Keratinocyte (primary cell): ENCODE data around the gene SLC25A42. TPM values are rescaled to one million over a fixed set of nuclear protein-coding genes. Genes with fewer than 3 reads are reported as not detected.

Experiments
- DNase-seq: peaks from one replicate; pipeline ENCODE4 v3.0.0-alpha.2; 2011; ENCODE audit warnings: low read depth, missing footprints, low spot score
- FAIRE-seq: peaks from 2 replicates; lab custom pipeline; 2011; peaks lifted over from hg19 to GRCh38; lab: Jason Lieb, UNC
- H2AFZ ChIP-seq: 2 replicates; pipeline ENCODE4 v1.6.0; 2012; ENCODE audit warnings: low read length, control low read depth, inconsistent platforms; ENCODE audit not compliant: control insufficient read depth
- H3K27ac ChIP-seq: 2 replicates; pipeline ENCODE4 v1.5.1; 2011; ENCODE audit warnings: low read length; ENCODE audit not compliant: control insufficient read depth, insufficient read depth
- H3K27me3 ChIP-seq: 3 replicates; pipeline ENCODE4 v1.6.0; 2011; ENCODE audit warnings: low read length; ENCODE audit not compliant: control insufficient read depth, insufficient read depth; ENCODE audit errors: extremely low read depth
- H3K36me3 ChIP-seq, 2 experiments: 2 replicates in 1 of 2; 3 replicates in 1 of 2; pipeline ENCODE4 v1.5.1; 2011; ENCODE audit warnings: low read length in 2 of 2, mild to moderate bottlenecking in 1 of 2; ENCODE audit not compliant: control insufficient read depth in 2 of 2, insufficient read depth in 2 of 2; ENCODE audit errors: extremely low read depth in 1 of 2
- H3K4me1 ChIP-seq: 3 replicates; pipeline ENCODE4 v1.5.1; 2011; ENCODE audit warnings: low read length; ENCODE audit not compliant: control insufficient read depth, insufficient read depth; ENCODE audit errors: extremely low read depth
- H3K4me2 ChIP-seq: 3 replicates; pipeline ENCODE4 v1.6.0; 2011; ENCODE audit warnings: low read depth, low read length; ENCODE audit not compliant: control insufficient read depth, insufficient read depth; ENCODE audit errors: extremely low read depth
- H3K4me3 ChIP-seq, 3 experiments: fragments of 200-600 bp in 1 of 3; sonication (generic) in 1 of 3; 2 replicates in 2 of 3; 3 replicates in 1 of 3; pipeline ENCODE4 v1.5.1; 2011 to 2016; ENCODE audit warnings: low read length in 3 of 3, mild to moderate bottlenecking in 3 of 3, control low read depth in 2 of 3, inconsistent platforms in 1 of 3, low read depth in 1 of 3, mixed read lengths in 1 of 3, mixed run types in 1 of 3, moderate library complexity in 1 of 3; ENCODE audit not compliant: control insufficient read depth in 2 of 3, insufficient read depth in 2 of 3; ENCODE audit errors: extremely low read depth in 1 of 3
- H3K79me2 ChIP-seq: 2 replicates; pipeline ENCODE4 v1.6.0; 2012; ENCODE audit warnings: low read length; ENCODE audit not compliant: control insufficient read depth, insufficient read depth
- H3K9ac ChIP-seq: 3 replicates; pipeline ENCODE4 v1.6.0; 2011; ENCODE audit warnings: low read length; ENCODE audit not compliant: control insufficient read depth, insufficient read depth; ENCODE audit errors: extremely low read depth
- H3K9me1 ChIP-seq: 3 replicates; pipeline ENCODE4 v1.6.0; 2011; ENCODE audit warnings: low read length; ENCODE audit not compliant: control insufficient read depth, insufficient read depth; ENCODE audit errors: extremely low read depth
- H3K9me3 ChIP-seq: 2 replicates; pipeline ENCODE4 v1.5.1; 2012; ENCODE audit warnings: low read depth, low read length; ENCODE audit not compliant: control insufficient read depth
- H4K20me1 ChIP-seq: 3 replicates; pipeline ENCODE4 v1.6.0; 2011; ENCODE audit warnings: low read length; ENCODE audit not compliant: control insufficient read depth, insufficient read depth; ENCODE audit errors: extremely low read depth
- CTCF ChIP-seq, 3 experiments: IDR thresholded peaks in 1 of 3; conservative IDR thresholded peaks in 1 of 3; optimal IDR thresholded peaks in 1 of 3; 2 replicates in 2 of 3; 3 replicates in 1 of 3; pipeline versions ENCODE3 to v1.5.1; 2011; ENCODE audit warnings: low read length in 3 of 3, mild to moderate bottlenecking in 3 of 3, moderate library complexity in 2 of 3, control low read depth in 1 of 3, inconsistent platforms in 1 of 3; ENCODE audit not compliant: insufficient read depth in 2 of 3; ENCODE audit errors: extremely low read depth in 1 of 3
- EZH2 ChIP-seq: IDR thresholded peaks from one replicate; pipeline ENCODE4 v1.6.1; 2012; ENCODE audit warnings: inconsistent platforms, mild to moderate bottlenecking, low read length, moderate library complexity
- dilution Hi-C: fragments of 300-500 bp; cut with MboI; formaldehyde crosslinking; loops from one replicate; pipeline ENCODE4 v1.7.0; 2020; ENCODE audit warnings: low sequenced_read_pairs; ENCODE audit not compliant: extremely low pct_ligation_motif_present
- polyA plus RNA-seq, 5 experiments: library from polyadenylated mRNA; depleted of rRNA in 3 of 5; stranded (reverse) in 3 of 5; stranded (forward) in 1 of 5; unstranded in 1 of 5; fragments of >200 nt; gene quantifications; 1 replicate in 1 of 5; 2 replicates in 3 of 5; 3 replicates in 1 of 5; pipeline versions ENCODE4 v1.2.1 to v1.2.3, GENCODE V29; 2011 to 2012; ENCODE audit warnings: missing spikeins in 2 of 5, low read depth in 1 of 5, low replicate concordance in 1 of 5

The SLC25A42 gene
- polyA plus RNA-seq, 1 donor (not counting 4 experiments of a cell fraction or from before 2014, with no cell fraction given) = 1.2 TPM

- Histone ChIP-seq H3K4me2 (no peak overlapping the region), H3K4me3 (no peak overlapping the region), H3K79me2 (no peaks in the 10 kb centered on the region), H3K36me3 (no peaks in the 10 kb centered on the region), H2AFZ (no peak overlapping the region), H3K9ac (no peak overlapping the region), H3K9me3 (no peaks in the 10 kb centered on the region), H4K20me1 (no peaks in the 10 kb centered on the region), H3K4me1 (no peaks in the 10 kb centered on the region), H3K9me1 (no peaks in the 10 kb centered on the region), H3K27ac (no peak overlapping the region), H3K27me3 (no peaks in the 10 kb centered on the region)
- DNase-seq (no peak), FAIRE-seq (no peak)
- TF ChIP-seq CTCF (optimal IDR thresholded peaks at IDR 0.05 in 1 of 3, IDR thresholded peaks at IDR 0.05 in 1 of 3, conservative IDR thresholded peaks at IDR 0.05 in 1 of 3; ENCODE audit: extremely low read depth in 1 of 3, insufficient read depth in 2 of 3, low read length in 3 of 3) (no peak), EZH2 (no peak)
- dilution Hi-C loops = no loop called here
Measured at GRCh38 chr19:19157808-19158207, 94.0 kb downstream of the SLC25A42 start.

- no peak for DNase-seq
- H4K20me1 ChIP-seq = no peaks in the 10 kb centered on the region
- no peak overlapping the region for H3K9ac ChIP-seq
- H3K4me2 ChIP-seq = no peak overlapping the region
- H3K79me2 ChIP-seq = no peaks in the 10 kb centered on the region
- no peaks in the 10 kb centered on the region for H3K36me3 ChIP-seq
- no peak for FAIRE-seq
- H3K27ac ChIP-seq = no peak overlapping the region
- H3K4me3 ChIP-seq = no peak overlapping the region
- dilution Hi-C loops = no loop called here
- no peaks in the 10 kb centered on the region for H3K27me3 ChIP-seq
- no peaks in the 10 kb centered on the region for H3K9me1 ChIP-seq
- H3K9me3 ChIP-seq = no peaks in the 10 kb centered on the region
- no peak overlapping the region for H2AFZ ChIP-seq
- TF ChIP-seq CTCF (optimal IDR thresholded peaks at IDR 0.05 in 1 of 3, IDR thresholded peaks at IDR 0.05 in 1 of 3, conservative IDR thresholded peaks at IDR 0.05 in 1 of 3; ENCODE audit: extremely low read depth in 1 of 3, insufficient read depth in 2 of 3, low read length in 3 of 3) (no peak), EZH2 (no peak)
- no peaks in the 10 kb centered on the region for H3K4me1 ChIP-seq
Measured at GRCh38 chr19:19159534-19159933, 95.7 kb downstream of the SLC25A42 start.
